Endothelial cell of umbilical vein (primary cell): ENCODE measurements around the gene CREB3. TPM values are rescaled to one million over a fixed set of nuclear protein-coding genes. Genes with fewer than 3 reads are reported as not detected.

ENCODE experiments used
- BruUV-seq: library from RNA; stranded (reverse); fragments of 400-500 nt; replicated peaks from 2 replicates; lab custom pipeline; 2021; lab: Mats Ljungman, UMichigan
- CTCF ChIA-PET: fragments of 300-600, 350-600 bp; sonication (Branson Sonifier 250); formaldehyde crosslinking; loops from one replicate; lab custom pipeline; 2021; ENCODE audit warnings: antibody characterized with exemption, inconsistent platforms; lab: Charles Lee
- POLR2A ChIA-PET: fragments of 300-600, 350-600 bp; sonication (Branson Sonifier 250); formaldehyde crosslinking; loops from one replicate; lab custom pipeline; 2021; ENCODE audit warnings: antibody characterized with exemption, inconsistent platforms; lab: Charles Lee
- DNase-seq: peaks from one replicate; pipeline ENCODE4 v3.0.0-alpha.2; 2011; ENCODE audit warnings: low read depth, low spot score
- FAIRE-seq: peaks from 2 replicates; lab custom pipeline; 2011; peaks lifted over from hg19 to GRCh38; lab: Jason Lieb, UNC
- H2AFZ ChIP-seq: 2 replicates; pipeline ENCODE4 v1.6.0; 2012; ENCODE audit warnings: low read depth, low read length, control low read depth, inconsistent platforms
- H3K27ac ChIP-seq: 2 replicates; pipeline ENCODE4 v1.5.1; 2011; ENCODE audit warnings: low read depth, mild to moderate bottlenecking, control low read depth, low read length, moderate library complexity; ENCODE audit not compliant: insufficient read depth
- H3K27me3 ChIP-seq, 2 experiments: 2 replicates each; pipeline versions ENCODE4 v1.6.0 to v1.6.1; 2011; ENCODE audit warnings: low read length in 2 of 2, mixed read lengths in 1 of 2; ENCODE audit not compliant: control insufficient read depth in 2 of 2, insufficient read depth in 2 of 2
- H3K36me3 ChIP-seq, 2 experiments: 2 replicates in 1 of 2; 3 replicates in 1 of 2; pipeline ENCODE4 v1.5.1; 2011; ENCODE audit warnings: low read length in 2 of 2, mild to moderate bottlenecking in 1 of 2, moderate library complexity in 1 of 2; ENCODE audit not compliant: control insufficient read depth in 2 of 2, insufficient read depth in 2 of 2; ENCODE audit errors: extremely low read depth in 1 of 2
- H3K4me1 ChIP-seq: 3 replicates; pipeline ENCODE4 v1.5.1; 2011; ENCODE audit warnings: mild to moderate bottlenecking, low read length; ENCODE audit not compliant: control insufficient read depth, insufficient read depth; ENCODE audit errors: extremely low read depth
- H3K4me2 ChIP-seq: 2 replicates; pipeline ENCODE4 v1.6.1; 2011; ENCODE audit warnings: low read length, control low read depth, mixed read lengths; ENCODE audit not compliant: insufficient read depth
- H3K4me3 ChIP-seq, 3 experiments: fragments of 200-600 bp in 1 of 3; sonication (generic), shearing (Covaris generic) in 1 of 3; replicated peaks in 1 of 3; 2 replicates each; pipeline ENCODE4 v1.5.1; 2011 to 2016; ENCODE audit warnings: control low read depth in 3 of 3, low read length in 3 of 3, mild to moderate bottlenecking in 2 of 3, inconsistent platforms in 1 of 3, low read depth in 1 of 3, moderate library complexity in 1 of 3; ENCODE audit not compliant: insufficient read depth in 1 of 3
- H3K79me2 ChIP-seq: 2 replicates; pipeline ENCODE4 v1.6.0; 2012; ENCODE audit warnings: low read length, inconsistent platforms; ENCODE audit not compliant: control insufficient read depth, insufficient read depth
- H3K9ac ChIP-seq: replicated peaks from 2 replicates; pipeline ENCODE3; 2011; ENCODE audit warnings: low read length, control low read depth; ENCODE audit not compliant: insufficient read depth; ENCODE audit errors: extremely low read depth
- H3K9me1 ChIP-seq: replicated peaks from 3 replicates; pipeline ENCODE4 v1.6.0; 2011; ENCODE audit warnings: mild to moderate bottlenecking, low read length; ENCODE audit not compliant: control insufficient read depth, insufficient read depth; ENCODE audit errors: extremely low read depth
- H3K9me3 ChIP-seq: replicated peaks from 2 replicates; pipeline ENCODE4 v1.5.1; 2012; ENCODE audit warnings: low read length, inconsistent platforms; ENCODE audit not compliant: control insufficient read depth, insufficient read depth
- H4K20me1 ChIP-seq: replicated peaks from 2 replicates; pipeline ENCODE3; 2011; ENCODE audit warnings: mild to moderate bottlenecking, low read length; ENCODE audit not compliant: control insufficient read depth, insufficient read depth; ENCODE audit errors: extremely low read depth
- CTCF ChIP-seq, 2 donors: IDR thresholded peaks; 1 replicate in 1 of 2; 2 replicates in 1 of 2; pipeline ENCODE4 v1.5.1; 2011; ENCODE audit warnings: low read length in 2 of 2, mild to moderate bottlenecking in 2 of 2, moderate library complexity in 2 of 2, control low read depth in 1 of 2, inconsistent platforms in 1 of 2, low read depth in 1 of 2; ENCODE audit not compliant: insufficient read depth in 1 of 2; ENCODE audit errors: extremely low read depth in 1 of 2
- EZH2 ChIP-seq: IDR thresholded peaks from 2 replicates; pipeline ENCODE4 v1.6.1; 2012; ENCODE audit warnings: borderline replicate concordance, low read depth, mild to moderate bottlenecking, moderate library complexity, low read length, inconsistent platforms; ENCODE audit not compliant: severe bottlenecking
- FOS ChIP-seq: IDR thresholded peaks from 2 replicates; pipeline ENCODE4 v1.6.1; 2011; ENCODE audit warnings: mild to moderate bottlenecking, low read length, moderate library complexity, borderline replicate concordance; ENCODE audit not compliant: insufficient read depth
- GATA2 ChIP-seq: IDR thresholded peaks from 2 replicates; pipeline ENCODE4 v1.7.0; 2011; ENCODE audit warnings: low read depth, mild to moderate bottlenecking, moderate library complexity, mixed read lengths, low read length; ENCODE audit not compliant: insufficient read length, insufficient read depth
- JUN ChIP-seq: IDR thresholded peaks from 2 replicates; pipeline ENCODE4 v1.6.1; 2011; ENCODE audit warnings: borderline replicate concordance, low read depth; ENCODE audit not compliant: insufficient read length, insufficient read depth
- MAX ChIP-seq: IDR thresholded peaks from 2 replicates; pipeline ENCODE4 v1.6.1; 2011; ENCODE audit not compliant: insufficient read depth, insufficient read length
- MYC ChIP-seq: IDR thresholded peaks from one replicate; pipeline ENCODE4 v1.6.1; 2011; ENCODE audit warnings: mild to moderate bottlenecking, low read depth, low read length
- POLR2A ChIP-seq: IDR thresholded peaks from 2 replicates; pipeline ENCODE4 v1.6.1; 2012; ENCODE audit warnings: low read depth, mild to moderate bottlenecking, control low read depth, low read length
- POLR2AphosphoS5 ChIP-seq: IDR thresholded peaks from 2 replicates; pipeline ENCODE4 v1.6.1; 2012; ENCODE audit warnings: low read depth, mild to moderate bottlenecking, control low read depth, low read length, moderate library complexity; ENCODE audit not compliant: insufficient read depth
- dilution Hi-C: fragments of 300-500 bp; cut with MboI; formaldehyde crosslinking; loops from one replicate; pipeline ENCODE4 v1.15.0; 2019; ENCODE audit warnings: low sequenced_read_pairs; ENCODE audit not compliant: extremely low pct_ligation_motif_present
- intact Hi-C: fragments of 100-400 bp; cut with micrococcal nuclease; formaldehyde crosslinking; loops from one replicate; pipeline ENCODE4 v1.10.0; 2022
- polyA plus RNA-seq, 4 experiments: library from polyadenylated mRNA; depleted of rRNA in 3 of 4; stranded (reverse) in 3 of 4; unstranded in 1 of 4; fragments of >200 nt; gene quantifications; 2 replicates each; pipeline versions ENCODE4 v1.2.1 to v1.2.3, GENCODE V29; 2011 to 2012; ENCODE audit warnings: missing spikeins in 1 of 4
- total RNA-seq: library from RNA; stranded (reverse); gene quantifications from 2 replicates; pipeline ENCODE4 v1.2.3, GENCODE V29; 2021

The CREB3 gene
- total and polyA plus RNA-seq, 2 donors (not counting 3 experiments of a cell fraction or from before 2014, with no cell fraction given): 39.8 to 52.1 TPM

GRCh38 chr9:35685506-35685905 is 47.0 kb upstream of the CREB3 start:
- Histone ChIP-seq H3K4me3 (no peak overlapping the region), H3K36me3 (peaks cover 8 to 26% of the 10 kb centered on the region in 2 experiments), H3K4me2 (no peak overlapping the region), H3K4me1 (peaks cover 24% of the 10 kb centered on the region), H3K9me1 (no peaks in the 10 kb centered on the region), H3K27me3 (no peaks in the 10 kb centered on the region), H2AFZ (no peak overlapping the region), H4K20me1 (no peaks in the 10 kb centered on the region), H3K27ac (no peak overlapping the region), H3K9ac (no peak overlapping the region), H3K79me2 (peaks cover 36% of the 10 kb centered on the region), H3K9me3 (no peaks in the 10 kb centered on the region)
- TF ChIP-seq EZH2: no peak
- no peak for TF ChIP-seq MAX
- no peak for TF ChIP-seq JUN
- no peak for TF ChIP-seq MYC
- TF ChIP-seq POLR2A: no peak
- TF ChIP-seq FOS: no peak
- TF ChIP-seq CTCF (IDR thresholded peaks at IDR 0.05; ENCODE audit: extremely low read depth in 1 of 2, insufficient read depth in 1 of 2, low read depth in 1 of 2, low read length in 2 of 2): no peak
- TF ChIP-seq POLR2AphosphoS5: no peak
- TF ChIP-seq GATA2: no peak
- DNase-seq (no peak), FAIRE-seq (no peak)
- dilution Hi-C loops: no loop called here
- BruUV-seq: no TSS peak
- CTCF ChIA-PET: interaction anchor here (1.0 to 4.1 kb wide), 2 partner anchors 9 to 11 kb away, joined by 4 to 26 read pairs; no protein-coding TSS in a partner anchor
- POLR2A ChIA-PET: no interaction called here
- intact Hi-C loops: no loop called here
